GM19468 (cell line): Measurements from ENCODE around the gene STX1A.
"Not testable (repeated sequence)": the region's sequence is repeated elsewhere in the genome, so short reads cannot be mapped to it uniquely, and the experiment has no call there.

Experiments used
- ATAC-seq: cut with Tn5 transposase; IDR thresholded peaks from one replicate; pipeline ENCODE4 v1.9.1; 2021; ENCODE audit warnings: mild to moderate bottlenecking, moderate library complexity, moderate number of reproducible peaks; ENCODE audit not compliant: unreplicated experiment; ENCODE audit errors: extremely low read depth

The STX1A gene

GRCh38 chr7:73660594-73660993 is 58.9 kb downstream of the STX1A start:
- ATAC-seq = not testable (repeated sequence)

DNA sequence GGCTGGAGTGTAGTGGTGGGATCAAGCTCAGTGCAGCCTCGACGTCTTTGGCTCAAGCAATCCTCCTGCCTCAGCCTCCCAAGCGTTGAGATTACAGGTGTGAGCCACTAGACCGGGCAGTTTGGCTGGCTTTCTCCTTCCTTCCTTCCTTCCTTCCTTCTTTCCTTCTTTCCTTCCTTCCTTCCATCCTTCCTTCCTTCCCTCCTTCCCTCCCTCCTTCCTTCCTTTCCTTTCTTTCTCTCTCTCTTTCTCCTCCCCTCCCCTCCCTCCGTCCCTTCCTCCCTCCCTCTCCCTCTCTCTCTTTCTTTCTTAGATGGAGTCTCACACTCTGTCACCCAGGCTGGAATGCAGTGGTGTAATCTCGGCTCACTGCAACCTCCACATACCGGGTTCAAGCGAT is 59.5 kb downstream of the STX1A start:
- no peak for ATAC-seq

GRCh38 chr7:73655309-73655708 is 64.2 kb downstream of the STX1A start:
- not testable (repeated sequence) for ATAC-seq

- no peak for ATAC-seq
Measured at GRCh38 chr7:73652541-73652949, 66.9 kb downstream of the STX1A start.

GRCh38 chr7:73650524-73650923 is 68.9 kb downstream of the STX1A start:
- ATAC-seq = no peak

GRCh38 chr7:73649576-73649975 is 69.9 kb downstream of the STX1A start:
- no peak for ATAC-seq
